Karpas-422 (cell line): ENCODE results near the gene ZFP1. TPM values are rescaled to one million over a fixed set of nuclear protein-coding genes. Genes with fewer than 3 reads are reported as not detected.
A peak's percentile ranks its signal among the peaks of the same experiment; 100 is the strongest.

Source experiments
- DNase-seq: peaks from one replicate; pipeline ENCODE4 v3.0.0-alpha.2; 2015
- H2AFZ ChIP-seq: fragments of 200-600 bp; sonication (generic); 2 replicates; pipeline ENCODE4 v1.6.1; 2014; ENCODE audit warnings: antibody characterized with exemption, low read length, mixed read lengths
- H3K27ac ChIP-seq: fragments of 200-600 bp; sonication (generic); 2 replicates; pipeline ENCODE4 v1.5.1; 2014; ENCODE audit warnings: mild to moderate bottlenecking, low read length, moderate library complexity
- H3K27me3 ChIP-seq: fragments of 200-600 bp; sonication (generic); 2 replicates; pipeline ENCODE4 v1.6.1; 2014; ENCODE audit warnings: low read length, mixed read lengths
- H3K36me3 ChIP-seq: fragments of 200-600 bp; sonication (generic); 2 replicates; pipeline ENCODE4 v1.6.1; 2014; ENCODE audit warnings: low read length, mixed read lengths; ENCODE audit not compliant: insufficient read depth
- H3K4me1 ChIP-seq: fragments of 200-600 bp; sonication (generic); 2 replicates; pipeline ENCODE4 v1.6.1; 2014; ENCODE audit warnings: mild to moderate bottlenecking, low read length, mixed read lengths
- H3K4me2 ChIP-seq: fragments of 200-600 bp; sonication (generic); 2 replicates; pipeline ENCODE4 v1.6.1; 2014; ENCODE audit warnings: low read length, low read depth, mild to moderate bottlenecking; ENCODE audit not compliant: poor library complexity, severe bottlenecking
- H3K4me3 ChIP-seq: fragments of 200-600 bp; sonication (generic); 2 replicates; pipeline ENCODE4 v1.5.1; 2014; ENCODE audit warnings: mild to moderate bottlenecking, antibody characterized with exemption, low read length, mixed read lengths
- H3K79me2 ChIP-seq: fragments of 200-600 bp; sonication (generic); 2 replicates; pipeline ENCODE4 v1.6.1; 2014; ENCODE audit warnings: mild to moderate bottlenecking, low read length, mixed read lengths
- H3K9ac ChIP-seq: fragments of 200-600 bp; sonication (generic); 2 replicates; pipeline ENCODE4 v1.6.0; 2014; ENCODE audit warnings: low read length
- H3K9me2 ChIP-seq: fragments of 200-600 bp; sonication (generic), shearing (Covaris generic); replicated peaks from 2 replicates; pipeline ENCODE4 v1.6.0; 2014; ENCODE audit warnings: mild to moderate bottlenecking, low read length, moderate library complexity; ENCODE audit not compliant: insufficient read depth
- H3K9me3 ChIP-seq: fragments of 300-700, 200-600 bp; sonication (generic); 2 replicates; pipeline ENCODE4 v1.6.1; 2014; ENCODE audit warnings: low read length, mixed read lengths
- H4K20me1 ChIP-seq: fragments of 200-600 bp; sonication (generic); 2 replicates; pipeline ENCODE4 v1.6.1; 2014; ENCODE audit warnings: mild to moderate bottlenecking, antibody characterized with exemption, low read length, low read depth; ENCODE audit not compliant: insufficient read depth
- total RNA-seq: library from RNA; depleted of rRNA; stranded (reverse); fragments of >200 nt; shearing (Covaris generic); gene quantifications from 2 replicates; pipeline ENCODE4 v1.2.3, GENCODE V29; 2014; ENCODE audit warnings: low replicate concordance

The ZFP1 gene
- total RNA-seq, 1 experiment from 2014 or later = 23.0 TPM

GRCh38 chr16:75105306-75106061 lies 42.8 kb upstream of the ZFP1 start:
- H3K9ac ChIP-seq = no peak overlapping the region; the same call in 1 of the 2 replicates
- H4K20me1 ChIP-seq = no peaks in the 10 kb centered on the region
- no peak overlapping the region for H3K4me2 ChIP-seq
- H3K79me2 ChIP-seq = no peaks in the 10 kb centered on the region
- peaks cover 38% of the 10 kb centered on the region for H3K4me1 ChIP-seq
- H3K27ac ChIP-seq = no peak overlapping the region
- DNase-seq = peak; percentile 54
- no peaks in the 10 kb centered on the region for H3K36me3 ChIP-seq
- H3K9me2 ChIP-seq = no peaks in the 10 kb centered on the region
- H3K9me3 ChIP-seq = no peaks in the 10 kb centered on the region
- no peaks in the 10 kb centered on the region for H3K27me3 ChIP-seq
- H3K4me3 ChIP-seq = no peak overlapping the region
- H2AFZ ChIP-seq = no peak overlapping the region

GRCh38 chr16:75106351-75107274 lies 41.7 kb upstream of the ZFP1 start:
- no peaks in the 10 kb centered on the region for H4K20me1 ChIP-seq
- H3K4me1 ChIP-seq = peaks cover 48% of the 10 kb centered on the region
- H3K4me3 ChIP-seq = no peak overlapping the region
- H3K4me2 ChIP-seq = no peak overlapping the region
- H2AFZ ChIP-seq = no peak overlapping the region
- H3K9me3 ChIP-seq = no peaks in the 10 kb centered on the region
- H3K27ac ChIP-seq = no peak overlapping the region
- no peaks in the 10 kb centered on the region for H3K36me3 ChIP-seq
- H3K79me2 ChIP-seq = no peaks in the 10 kb centered on the region
- DNase-seq = no peak
- no peak overlapping the region for H3K9ac ChIP-seq
- H3K27me3 ChIP-seq = no peaks in the 10 kb centered on the region
- H3K9me2 ChIP-seq = no peaks in the 10 kb centered on the region

GRCh38 chr16:75107505-75107904 lies 40.8 kb upstream of the ZFP1 start:
- Histone ChIP-seq H3K9ac (no peak overlapping the region), H3K4me1 (peaks cover 51% of the 10 kb centered on the region), H3K27ac (no peak overlapping the region)

GRCh38 chr16:75108792-75109731 lies 39.3 kb upstream of the ZFP1 start:
- H3K9me3 ChIP-seq = no peaks in the 10 kb centered on the region
- peak overlapping the region; percentile 65 for H3K27ac ChIP-seq
- H3K36me3 ChIP-seq = no peaks in the 10 kb centered on the region
- H3K4me1 ChIP-seq = peaks cover 51% of the 10 kb centered on the region
- H3K4me2 ChIP-seq = peak overlapping the region; percentile 56
- H3K9ac ChIP-seq = peak overlapping the region; percentile 39
- peak overlapping the region; percentile 39 for H2AFZ ChIP-seq
- DNase-seq = peak; percentile 88
- no peaks in the 10 kb centered on the region for H3K79me2 ChIP-seq
- no peaks in the 10 kb centered on the region for H4K20me1 ChIP-seq
- no peaks in the 10 kb centered on the region for H3K27me3 ChIP-seq
- H3K9me2 ChIP-seq = no peaks in the 10 kb centered on the region
- H3K4me3 ChIP-seq = peak overlapping the region; percentile 30; the same call in 1 of the 2 replicates

More at GRCh38 chr16:75107505-75107904, 40.8 kb upstream of the ZFP1 start:
- Histone ChIP-seq H3K4me2 (no peak overlapping the region), H3K4me3 (no peak overlapping the region), H3K9me3 (no peaks in the 10 kb centered on the region), H2AFZ (no peak overlapping the region), H3K79me2 (no peaks in the 10 kb centered on the region), H3K27me3 (no peaks in the 10 kb centered on the region), H4K20me1 (no peaks in the 10 kb centered on the region), H3K36me3 (no peaks in the 10 kb centered on the region), H3K9me2 (no peaks in the 10 kb centered on the region)
- DNase-seq = no peak

GRCh38 chr16:75109732-75110243 lies 38.5 kb upstream of the ZFP1 start:
- Histone ChIP-seq H4K20me1 (no peaks in the 10 kb centered on the region), H3K4me2 (peak overlapping the region; percentile 56), H3K4me3 (peak overlapping the region; percentile 30; the same call in 1 of the 2 replicates), H3K36me3 (no peaks in the 10 kb centered on the region), H3K27ac (peak overlapping the region; percentile 65), H3K4me1 (peaks cover 51% of the 10 kb centered on the region), H2AFZ (peak overlapping the region; percentile 17; the same call in 1 of the 2 replicates), H3K9me3 (no peaks in the 10 kb centered on the region), H3K27me3 (no peaks in the 10 kb centered on the region), H3K79me2 (no peaks in the 10 kb centered on the region), H3K9me2 (no peaks in the 10 kb centered on the region), H3K9ac (peak overlapping the region; percentile 39)
- peak; percentile 78 for DNase-seq

- Histone ChIP-seq H3K79me2 (no peaks in the 10 kb centered on the region), H3K27ac (peak overlapping the region; percentile 65)
Observed at GRCh38 chr16:75110637-75111513, 37.4 kb upstream of the ZFP1 start.

GRCh38 chr16:75111514-75111940 lies 36.8 kb upstream of the ZFP1 start:
- H3K79me2 ChIP-seq = no peaks in the 10 kb centered on the region
- H3K9ac ChIP-seq = peak overlapping the region; percentile 13; the same call in 1 of the 2 replicates
- no peak overlapping the region for H3K27ac ChIP-seq
- no peak overlapping the region for H3K4me3 ChIP-seq
- H3K9me3 ChIP-seq = no peaks in the 10 kb centered on the region
- H4K20me1 ChIP-seq = no peaks in the 10 kb centered on the region
- DNase-seq = no peak
- no peaks in the 10 kb centered on the region for H3K9me2 ChIP-seq
- H3K27me3 ChIP-seq = no peaks in the 10 kb centered on the region
- H3K36me3 ChIP-seq = no peaks in the 10 kb centered on the region
- H3K4me1 ChIP-seq = peaks cover 41% of the 10 kb centered on the region
- H2AFZ ChIP-seq = peak overlapping the region; percentile 67; the same call in 1 of the 2 replicates
- H3K4me2 ChIP-seq = peak overlapping the region; percentile 35

More at GRCh38 chr16:75110637-75111513, 37.4 kb upstream of the ZFP1 start:
- H3K27me3 ChIP-seq = no peaks in the 10 kb centered on the region
- DNase-seq = peak; percentile 94
- no peaks in the 10 kb centered on the region for H3K36me3 ChIP-seq
- H3K4me2 ChIP-seq = peak overlapping the region; percentile 56
- H3K9me2 ChIP-seq = no peaks in the 10 kb centered on the region
- no peaks in the 10 kb centered on the region for H4K20me1 ChIP-seq
- H3K4me3 ChIP-seq = no peak overlapping the region
- H3K9me3 ChIP-seq = no peaks in the 10 kb centered on the region
- peak overlapping the region; percentile 13; the same call in 1 of the 2 replicates for H3K9ac ChIP-seq
- H3K4me1 ChIP-seq = peaks cover 43% of the 10 kb centered on the region
- peak overlapping the region; percentile 67; the same call in 1 of the 2 replicates for H2AFZ ChIP-seq
